ENCODE results near the gene ARID1B.

Gene ARID1B

DNA sequence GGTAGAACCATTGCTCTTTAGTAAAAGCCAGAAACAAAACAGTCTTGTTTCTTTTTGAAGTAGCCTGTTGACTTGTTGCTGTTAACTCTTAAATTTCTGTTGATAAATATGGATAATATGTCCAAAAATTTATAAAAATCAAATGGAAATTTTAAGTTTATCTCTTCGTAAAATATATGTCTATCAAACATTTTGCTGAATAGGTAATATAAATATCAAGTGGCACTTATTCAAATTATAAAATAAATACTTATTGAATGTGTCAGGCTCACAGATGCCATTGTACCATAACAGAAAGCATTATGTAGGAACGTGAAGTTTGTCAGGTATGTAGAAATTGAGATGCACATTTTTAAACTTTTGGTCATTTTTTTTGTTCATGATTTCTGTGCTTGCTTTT is 216.5 kb downstream of the ARID1B start:
- Mint-ChIP-seq H3K4me1 (peaks cover 25 to 49% of the 10 kb centered on the region in 2 donors), H3K27me3 (no peaks in the 10 kb centered on the region), H3K36me3 (peaks cover 9 to 14% of the 10 kb centered on the region in 2 donors), H3K9me3 (no peaks in the 10 kb centered on the region), H3K27ac (no peak overlapping the region), H3K4me3 (no peak overlapping the region)
- no peak for ATAC-seq (replicated peaks)
- DNase-seq: no peak

DNA sequence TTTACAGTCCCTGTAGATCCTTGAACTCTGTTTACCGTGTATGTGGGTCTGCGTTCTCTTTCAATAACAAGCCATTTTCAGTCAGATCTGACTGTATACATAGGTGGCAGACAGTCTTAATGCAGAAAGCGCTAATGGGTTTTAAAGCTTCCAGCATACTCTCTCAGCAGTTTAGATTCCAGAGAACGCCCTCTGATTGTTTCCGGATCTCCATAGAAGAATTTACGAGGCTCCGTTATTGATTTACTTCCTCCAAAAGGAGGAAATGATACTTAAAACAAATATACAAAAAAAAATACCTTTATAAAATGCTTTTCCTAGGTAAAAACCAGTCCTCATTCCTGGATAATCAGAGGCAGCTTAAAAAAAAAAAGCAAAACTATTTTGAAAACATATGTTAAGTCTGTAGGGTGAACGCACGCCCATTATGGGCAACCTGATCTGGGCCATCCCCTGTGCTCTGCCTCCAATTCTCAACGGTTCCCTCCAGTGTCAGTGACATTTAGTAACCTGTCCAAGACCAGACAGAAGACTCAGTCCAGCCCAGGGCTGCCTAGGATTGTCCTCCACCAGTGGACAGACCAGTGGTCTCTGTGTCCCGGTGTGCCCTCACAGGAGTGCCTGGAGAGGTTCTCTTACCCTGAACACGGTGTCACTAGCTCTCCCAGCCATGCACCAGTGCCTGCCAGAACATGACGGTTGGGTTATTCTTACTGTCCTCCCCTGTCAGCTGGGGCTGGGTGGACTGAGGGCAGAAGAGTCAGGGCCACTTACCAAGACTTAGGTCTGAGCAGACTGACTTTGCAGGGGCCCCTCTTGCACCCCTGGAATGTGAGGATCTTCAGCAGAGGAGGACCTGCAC is 217.3 kb downstream of the ARID1B start:
- no peak for DNase-seq
- H3K9me3 Mint-ChIP-seq: no peaks in the 10 kb centered on the region
- H3K36me3 Mint-ChIP-seq: peaks cover 6 to 14% of the 10 kb centered on the region in 2 donors
- H3K4me3 Mint-ChIP-seq: peak overlapping the region; percentile 52 to 66
- no peaks in the 10 kb centered on the region for H3K27me3 Mint-ChIP-seq
- peaks cover 22 to 48% of the 10 kb centered on the region in 2 donors for H3K4me1 Mint-ChIP-seq
- ATAC-seq (replicated peaks): peak; percentile 54 to 58
- H3K27ac Mint-ChIP-seq: peak overlapping the region; percentile 67

DNA sequence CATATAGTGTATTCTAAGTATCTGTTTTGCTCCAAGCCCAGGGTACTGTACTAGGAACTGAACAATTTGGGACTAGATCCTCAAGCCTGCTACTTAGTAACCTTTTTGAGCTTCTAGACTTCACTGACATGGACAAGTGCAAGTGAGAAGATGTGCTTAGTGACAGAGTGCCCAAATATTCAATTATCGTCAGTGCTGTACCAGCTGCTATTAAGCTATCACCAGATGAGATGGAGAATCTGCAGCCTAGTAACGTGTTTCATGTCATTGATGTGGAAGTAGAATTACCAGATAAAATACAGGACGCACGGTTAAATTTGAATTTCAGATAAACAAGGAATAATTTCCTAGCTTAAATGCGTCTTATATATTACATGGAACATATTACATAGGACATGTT is 218.3 kb downstream of the ARID1B start:
- no peaks in the 10 kb centered on the region for H3K9me3 Mint-ChIP-seq
- H3K27ac Mint-ChIP-seq: no peak overlapping the region
- DNase-seq (no peak), ATAC-seq (replicated peaks) (no peak)
- no peaks in the 10 kb centered on the region for H3K27me3 Mint-ChIP-seq
- H3K4me3 Mint-ChIP-seq: no peak overlapping the region
- peaks cover 25 to 55% of the 10 kb centered on the region in 2 donors for H3K4me1 Mint-ChIP-seq
- H3K36me3 Mint-ChIP-seq: peaks cover 8 to 18% of the 10 kb centered on the region in 2 donors

DNA sequence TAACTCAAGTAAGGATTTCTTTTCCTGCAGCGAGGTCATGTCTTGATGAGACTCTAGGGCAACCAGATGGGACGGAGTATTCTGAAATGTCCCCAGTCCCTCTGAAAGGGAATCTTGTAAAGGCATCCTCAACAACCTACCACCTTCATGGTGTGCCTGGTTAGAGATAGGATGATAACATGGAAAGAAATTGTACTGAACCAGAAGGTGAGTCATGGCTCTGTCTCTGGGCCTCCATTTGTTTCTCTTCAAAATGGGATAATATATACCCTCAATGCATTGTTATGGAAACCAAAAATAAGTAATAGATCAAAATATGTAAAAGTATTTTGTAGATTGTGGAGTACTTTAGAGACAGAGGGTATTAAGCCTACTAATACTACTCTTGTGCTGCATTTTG is 219.1 kb downstream of the ARID1B start:
- DNase-seq (no peak), ATAC-seq (replicated peaks) (no peak)
- H3K4me1 Mint-ChIP-seq: peaks cover 23 to 54% of the 10 kb centered on the region in 2 donors
- H3K4me3 Mint-ChIP-seq: no peak overlapping the region
- peaks cover 8 to 15% of the 10 kb centered on the region in 2 donors for H3K36me3 Mint-ChIP-seq
- H3K27ac Mint-ChIP-seq: no peak overlapping the region
- no peaks in the 10 kb centered on the region for H3K27me3 Mint-ChIP-seq
- no peaks in the 10 kb centered on the region for H3K9me3 Mint-ChIP-seq

DNA sequence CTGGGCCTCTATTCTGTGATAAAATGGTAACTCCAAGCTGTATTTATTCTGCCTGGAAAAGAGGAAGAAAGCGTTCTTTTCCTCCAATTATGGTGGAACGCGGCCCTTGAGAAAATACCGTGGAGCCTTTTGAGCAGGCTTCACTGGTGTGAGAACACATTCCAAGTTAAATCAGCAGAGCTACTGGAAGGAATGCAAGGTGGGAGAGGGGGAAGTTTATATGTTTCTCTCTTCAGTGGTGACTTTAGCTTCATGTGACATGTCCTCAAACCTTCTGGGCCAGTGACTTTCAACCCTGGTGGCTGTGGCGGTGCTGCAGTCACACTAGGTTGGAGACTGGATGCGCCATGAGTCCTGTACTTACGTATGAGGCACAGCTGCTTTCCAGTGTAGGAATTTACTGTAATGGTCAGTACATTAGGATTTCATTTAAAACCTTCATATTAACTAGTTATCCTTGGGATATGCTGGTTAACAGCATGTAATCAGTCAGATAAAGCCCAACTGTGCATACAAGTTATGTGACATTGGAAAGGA is 221.7 kb downstream of the ARID1B start:
- no peak for ATAC-seq (replicated peaks)
- H3K4me3 Mint-ChIP-seq: no peak overlapping the region
- no peaks in the 10 kb centered on the region for H3K27me3 Mint-ChIP-seq
- H3K27ac Mint-ChIP-seq: no peak overlapping the region
- DNase-seq: no peak
- H3K4me1 Mint-ChIP-seq: peaks cover 25 to 63% of the 10 kb centered on the region in 2 donors
- peaks cover 16 to 24% of the 10 kb centered on the region in 2 donors for H3K36me3 Mint-ChIP-seq
- H3K9me3 Mint-ChIP-seq: no peaks in the 10 kb centered on the region

DNA sequence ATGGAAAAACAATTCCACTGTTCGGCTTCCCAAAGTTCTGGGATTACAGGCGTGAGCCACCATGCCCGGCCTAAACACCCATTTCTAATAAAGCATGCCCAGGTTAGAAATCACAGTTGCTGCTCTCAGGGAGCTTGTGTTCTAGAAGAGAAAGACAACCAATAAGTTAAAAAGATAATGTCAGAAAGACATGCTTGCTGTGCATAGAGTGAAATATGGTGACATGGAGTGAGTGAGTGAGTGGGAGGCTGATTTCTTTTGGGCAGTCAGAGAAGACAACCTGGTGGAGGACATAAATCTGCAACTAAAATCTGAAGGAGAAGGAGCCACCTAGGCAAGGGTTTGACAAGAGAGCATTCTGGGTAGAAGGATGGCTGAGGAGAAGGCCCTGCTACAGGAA is 222.6 kb downstream of the ARID1B start:
- H3K27me3 Mint-ChIP-seq: no peaks in the 10 kb centered on the region
- H3K27ac Mint-ChIP-seq: no peak overlapping the region
- ATAC-seq (replicated peaks) (no peak), DNase-seq (no peak)
- H3K9me3 Mint-ChIP-seq: no peaks in the 10 kb centered on the region
- H3K36me3 Mint-ChIP-seq: peaks cover 16 to 21% of the 10 kb centered on the region in 2 donors
- peaks cover 18 to 54% of the 10 kb centered on the region in 2 donors for H3K4me1 Mint-ChIP-seq
- no peak overlapping the region for H3K4me3 Mint-ChIP-seq

DNA sequence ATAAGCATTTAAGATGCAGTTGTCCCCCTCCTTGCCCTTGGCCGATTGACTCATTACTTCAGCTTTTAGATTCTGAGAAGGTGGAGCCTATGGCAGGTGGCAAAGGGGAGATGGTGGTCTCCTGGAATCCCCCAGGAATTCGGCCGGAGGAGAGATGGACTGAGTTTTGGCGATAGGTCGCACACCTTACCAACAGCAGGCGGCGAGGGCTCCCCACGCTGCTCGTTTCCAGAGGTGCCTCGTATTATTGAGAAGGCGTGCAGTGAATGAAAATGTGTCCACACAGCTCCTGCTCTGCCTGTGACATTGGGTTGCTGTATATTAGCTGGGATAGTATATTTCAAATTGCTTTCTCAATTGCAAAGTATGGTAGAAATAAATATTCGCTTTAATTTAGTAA is 224.5 kb downstream of the ARID1B start:
- H3K4me1 Mint-ChIP-seq: peaks cover 21 to 61% of the 10 kb centered on the region in 2 donors

DNA sequence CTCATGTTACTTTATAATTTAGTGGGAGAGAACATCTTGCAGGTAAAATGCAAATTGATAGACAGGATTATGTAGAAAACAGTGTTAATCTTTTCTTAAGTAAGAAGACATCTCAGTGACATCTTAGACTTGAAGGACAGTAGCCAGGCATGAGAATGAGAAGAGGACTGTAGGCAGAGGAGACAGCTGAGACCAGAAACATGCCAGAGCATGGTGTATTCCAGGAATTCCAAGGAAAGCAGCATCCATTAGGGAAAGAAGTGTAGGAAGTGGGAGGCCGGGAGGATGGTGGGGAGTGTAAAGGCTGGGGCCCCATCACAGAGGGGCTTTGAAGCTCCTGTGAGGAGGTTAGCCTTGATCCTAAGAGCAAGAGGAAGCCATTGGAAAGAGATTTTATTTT is 225.6 kb downstream of the ARID1B start:
- Mint-ChIP-seq H3K9me3 (no peaks in the 10 kb centered on the region), H3K36me3 (peaks cover 16 to 20% of the 10 kb centered on the region in 2 donors), H3K27ac (no peak overlapping the region), H3K4me3 (no peak overlapping the region), H3K4me1 (peaks cover 21 to 61% of the 10 kb centered on the region in 2 donors), H3K27me3 (no peaks in the 10 kb centered on the region)
- no peak for DNase-seq
- no peak for ATAC-seq (replicated peaks)

More for the DNA sequence above, 224.5 kb downstream of the ARID1B start:
- H3K27ac Mint-ChIP-seq: no peak overlapping the region
- no peak overlapping the region for H3K4me3 Mint-ChIP-seq
- ATAC-seq (replicated peaks) (no peak), DNase-seq (no peak)
- peaks cover 16 to 21% of the 10 kb centered on the region in 2 donors for H3K36me3 Mint-ChIP-seq
- no peaks in the 10 kb centered on the region for H3K9me3 Mint-ChIP-seq
- H3K27me3 Mint-ChIP-seq: no peaks in the 10 kb centered on the region

DNA sequence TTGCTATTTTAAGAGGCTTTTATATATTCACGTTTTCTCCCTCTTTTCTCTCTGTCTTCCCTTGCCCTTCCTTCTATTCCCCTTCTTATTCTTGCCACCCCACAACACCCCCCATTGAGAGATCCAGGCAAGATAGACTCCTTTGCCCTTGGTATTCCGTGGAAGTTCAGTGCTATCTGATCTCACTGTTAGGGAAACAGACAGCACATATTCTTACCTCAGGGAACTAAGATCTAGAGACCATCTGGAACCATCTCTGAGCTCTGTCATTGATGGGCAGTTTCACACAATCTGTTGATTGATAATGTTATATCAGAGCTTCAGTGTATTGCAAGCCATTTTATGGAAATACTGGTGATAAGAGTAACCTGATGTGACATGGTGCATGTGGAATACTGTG is 228.8 kb downstream of the ARID1B start:
- H3K27me3 Mint-ChIP-seq: no peaks in the 10 kb centered on the region
- H3K4me3 Mint-ChIP-seq: no peak overlapping the region
- H3K9me3 Mint-ChIP-seq: peaks cover 0 to 2% of the 10 kb centered on the region in 2 donors
- peaks cover 10 to 17% of the 10 kb centered on the region in 2 donors for H3K36me3 Mint-ChIP-seq
- H3K27ac Mint-ChIP-seq: no peak overlapping the region
- H3K4me1 Mint-ChIP-seq: peaks cover 30 to 58% of the 10 kb centered on the region in 2 donors
- ATAC-seq (replicated peaks): no peak
- no peak for DNase-seq

DNA sequence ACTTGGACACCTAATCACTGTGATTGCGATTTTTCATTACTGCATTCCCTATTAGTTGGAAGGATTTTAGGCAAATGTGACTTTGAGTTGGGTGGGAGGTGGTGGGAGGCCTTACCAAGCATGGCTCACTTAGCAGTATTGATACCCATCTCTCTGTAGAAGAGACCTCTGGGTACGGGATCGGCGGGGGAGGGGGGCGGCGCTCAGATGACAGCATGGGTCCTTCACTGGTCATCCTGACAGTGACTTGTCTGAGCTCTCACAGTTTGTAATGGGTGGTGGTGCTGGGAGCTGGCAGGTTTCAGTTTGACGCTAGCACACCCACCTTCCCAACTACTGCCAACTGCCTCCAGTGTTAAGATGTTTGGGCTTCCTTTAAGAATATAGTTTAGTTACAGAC is 231.4 kb downstream of the ARID1B start:
- Mint-ChIP-seq H3K27ac (no peak overlapping the region), H3K27me3 (no peaks in the 10 kb centered on the region), H3K36me3 (peaks cover 3 to 9% of the 10 kb centered on the region in 2 donors), H3K4me3 (no peak overlapping the region), H3K9me3 (peaks cover 0 to 2% of the 10 kb centered on the region in 2 donors), H3K4me1 (peaks cover 26 to 49% of the 10 kb centered on the region in 2 donors)
- ATAC-seq (replicated peaks) (no peak), DNase-seq (no peak)

DNA sequence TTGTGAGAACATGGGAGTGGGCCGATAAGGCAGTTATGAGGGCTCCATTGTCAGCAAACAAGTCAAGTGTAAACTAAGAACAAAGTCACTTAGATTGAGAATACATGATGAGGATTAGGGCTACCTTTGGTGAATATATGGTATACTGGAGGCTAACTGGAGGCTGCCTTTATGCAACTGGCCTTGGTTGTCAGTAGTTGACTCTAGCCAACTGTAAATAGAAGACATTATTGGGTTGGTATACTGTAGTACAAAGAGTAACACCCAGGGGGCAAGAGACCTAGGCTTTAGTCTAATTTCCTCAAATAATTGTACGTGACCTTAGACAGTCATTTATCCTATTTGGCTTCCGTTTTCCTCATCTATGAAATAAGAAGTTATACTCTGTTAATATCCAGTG is 235.2 kb downstream of the ARID1B start:
- peaks cover 0 to 2% of the 10 kb centered on the region in 2 donors for H3K9me3 Mint-ChIP-seq
- peaks cover 3 to 9% of the 10 kb centered on the region in 2 donors for H3K36me3 Mint-ChIP-seq
- no peak overlapping the region for H3K27ac Mint-ChIP-seq
- peaks cover 32 to 70% of the 10 kb centered on the region in 2 donors for H3K4me1 Mint-ChIP-seq
- H3K27me3 Mint-ChIP-seq: no peaks in the 10 kb centered on the region
- no peak for ATAC-seq (replicated peaks)
- no peak for DNase-seq
- no peak overlapping the region for H3K4me3 Mint-ChIP-seq

DNA sequence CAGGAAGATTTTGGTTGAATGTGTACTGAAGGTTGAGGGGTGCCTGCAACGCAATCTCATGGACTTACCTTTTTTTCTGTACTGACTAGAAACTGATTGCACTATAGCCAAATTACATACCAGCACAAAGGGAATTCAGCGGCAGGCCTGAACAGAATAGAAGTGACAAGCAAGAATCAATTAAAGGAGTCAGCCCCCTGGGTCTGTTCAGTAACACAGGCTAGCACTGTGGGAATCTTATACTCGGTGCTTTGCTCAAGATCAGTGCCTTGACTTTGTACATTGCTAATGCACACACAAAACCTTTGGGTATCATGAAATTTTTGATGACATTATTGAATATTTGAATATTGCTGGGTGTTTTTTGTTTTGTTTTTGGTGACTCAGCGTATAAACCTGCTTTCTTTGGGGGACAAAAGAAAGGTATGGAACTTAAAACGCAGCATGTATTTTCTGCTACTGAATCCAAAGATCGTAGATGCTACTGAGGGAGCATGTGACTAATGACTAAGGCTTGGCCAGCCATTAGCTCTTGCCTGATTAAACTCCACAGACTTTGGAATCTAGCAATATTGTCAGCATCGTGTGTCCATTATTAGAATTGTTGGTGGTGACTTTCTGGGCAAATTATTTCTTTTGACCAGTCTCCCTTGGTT is 236.6 kb downstream of the ARID1B start:
- ATAC-seq (replicated peaks) (no peak), DNase-seq (no peak)
- Mint-ChIP-seq H3K27ac (no peak overlapping the region), H3K9me3 (peaks cover 0 to 2% of the 10 kb centered on the region in 2 donors), H3K4me3 (no peak overlapping the region), H3K4me1 (peaks cover 31 to 74% of the 10 kb centered on the region in 2 donors), H3K36me3 (peaks cover 3 to 4% of the 10 kb centered on the region in 2 donors), H3K27me3 (no peaks in the 10 kb centered on the region)

DNA sequence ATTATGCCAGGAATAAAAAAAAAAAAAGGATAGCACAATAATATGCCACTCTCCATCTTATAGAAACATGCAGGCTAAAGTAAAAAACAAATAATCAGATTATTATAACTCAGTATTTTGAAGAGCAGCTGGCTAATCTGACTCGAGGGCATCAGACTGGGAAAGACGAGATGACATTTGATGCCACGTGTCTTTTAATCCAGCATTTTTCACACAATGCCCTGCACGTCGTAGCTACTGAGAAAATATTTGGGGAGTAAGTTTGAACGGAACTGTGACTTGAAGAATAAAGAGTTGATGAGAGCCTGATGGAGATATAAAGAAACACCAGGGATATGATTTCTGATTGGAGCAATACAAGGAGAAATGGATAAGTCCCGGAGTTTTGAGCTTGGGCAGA is 237.7 kb downstream of the ARID1B start:
- no peaks in the 10 kb centered on the region for H3K27me3 Mint-ChIP-seq
- peaks cover 3 to 4% of the 10 kb centered on the region in 2 donors for H3K36me3 Mint-ChIP-seq
- H3K4me1 Mint-ChIP-seq: peaks cover 34 to 79% of the 10 kb centered on the region in 2 donors
- H3K27ac Mint-ChIP-seq: no peak overlapping the region
- DNase-seq (no peak), ATAC-seq (replicated peaks) (no peak)
- peaks cover 0 to 2% of the 10 kb centered on the region in 2 donors for H3K9me3 Mint-ChIP-seq
- H3K4me3 Mint-ChIP-seq: no peak overlapping the region

DNA sequence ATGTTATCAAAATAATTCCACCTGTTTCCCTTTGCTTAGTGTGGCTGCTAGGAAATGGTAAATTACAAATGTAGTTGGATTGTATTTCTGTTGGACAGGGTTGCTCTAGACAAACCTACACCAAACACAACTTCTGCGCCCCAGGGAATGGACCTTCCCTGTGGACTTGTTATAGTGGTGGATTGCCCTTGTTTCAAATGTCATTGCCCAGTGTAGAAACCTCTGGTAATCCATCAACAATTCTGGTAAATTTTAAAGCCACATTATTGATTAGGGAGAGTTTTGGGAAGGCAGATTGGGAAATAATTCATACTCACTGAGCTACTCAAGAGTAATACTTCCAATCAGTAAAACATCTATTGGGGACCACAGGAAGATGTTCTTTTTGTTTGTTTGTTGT is 239.8 kb downstream of the ARID1B start:
- no peak overlapping the region for H3K4me3 Mint-ChIP-seq
- DNase-seq (no peak), ATAC-seq (replicated peaks) (no peak)
- no peak overlapping the region for H3K27ac Mint-ChIP-seq
- no peaks in the 10 kb centered on the region for H3K9me3 Mint-ChIP-seq
- H3K27me3 Mint-ChIP-seq: no peaks in the 10 kb centered on the region
- no peaks in the 10 kb centered on the region for H3K36me3 Mint-ChIP-seq
- peaks cover 33 to 71% of the 10 kb centered on the region in 2 donors for H3K4me1 Mint-ChIP-seq
